ENCODE results near the gene CARD19. TPM values are rescaled to one million over a fixed set of nuclear protein-coding genes. Genes with fewer than 3 reads are reported as not detected.
A peak's percentile ranks its signal among the peaks of the same experiment; 100 is the strongest.

The CARD19 gene, protein sequence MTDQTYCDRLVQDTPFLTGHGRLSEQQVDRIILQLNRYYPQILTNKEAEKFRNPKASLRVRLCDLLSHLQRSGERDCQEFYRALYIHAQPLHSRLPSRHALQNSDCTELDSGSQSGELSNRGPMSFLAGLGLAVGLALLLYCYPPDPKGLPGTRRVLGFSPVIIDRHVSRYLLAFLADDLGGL
- 41.6 TPM for total RNA-seq

DNA sequence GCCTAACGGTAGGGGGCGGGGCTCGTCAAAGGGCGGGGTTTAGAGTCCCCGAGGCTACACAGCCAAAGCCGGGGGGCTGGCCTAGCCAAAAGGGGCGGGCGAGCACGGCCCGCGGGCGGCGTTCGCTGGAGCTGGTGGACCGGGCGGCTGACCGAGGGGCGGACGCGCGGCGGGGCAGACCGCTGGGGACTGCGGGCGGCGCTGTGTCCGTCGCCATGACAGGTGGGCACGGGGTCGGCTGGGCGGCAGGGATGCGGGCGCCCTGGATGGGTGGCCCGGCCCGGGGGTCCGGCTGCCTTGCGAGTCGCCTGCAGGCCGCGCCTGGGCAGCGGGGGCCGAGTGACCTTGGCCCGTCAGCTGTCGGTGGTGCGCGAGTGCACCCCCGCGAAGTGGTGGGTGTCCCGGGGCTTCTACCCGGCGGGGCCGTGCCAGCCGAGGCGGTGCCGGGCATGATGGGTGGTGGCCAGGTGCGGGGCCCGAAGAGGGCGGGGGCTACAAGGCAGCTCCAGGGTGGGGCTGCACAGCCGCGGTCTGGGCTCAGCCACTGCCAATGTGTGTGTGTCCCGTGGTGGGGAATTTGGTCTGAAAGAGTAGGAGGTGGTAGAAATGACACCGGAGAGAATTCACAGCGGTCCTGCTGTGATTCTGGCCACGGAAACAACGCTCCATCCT lies at the start of gene CARD19:
CARD19 (plus strand) TSS at position 87 of the 672 bp plus-strand sequence; CDS start at position 216, 129 bp downstream.
- DNase-seq = peak; percentile 83

GRCh38 chr9:93048566-93049448 lies 47.2 kb upstream of the CARD19 start:
- no peak for DNase-seq

DNA sequence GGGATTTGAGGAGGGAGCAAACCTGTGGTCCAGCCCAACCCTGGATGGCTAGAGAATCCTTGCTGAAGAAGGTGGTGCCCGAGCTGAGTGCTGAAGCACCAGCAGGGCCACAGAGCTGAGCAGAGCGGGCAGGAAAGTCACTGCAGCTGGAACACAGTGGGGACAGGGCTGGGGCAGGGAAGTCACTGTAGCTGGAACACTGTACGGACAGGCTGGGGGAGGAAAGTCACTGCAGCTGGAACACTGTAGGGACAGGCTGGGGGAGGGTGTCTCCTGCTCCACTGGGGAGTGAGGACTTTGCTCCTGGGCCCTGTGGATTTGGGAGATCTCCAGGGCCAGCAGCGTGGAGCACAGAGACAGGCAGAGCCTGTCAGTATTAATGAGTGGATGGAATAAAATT lies 46.5 kb upstream of the CARD19 start:
- DNase-seq = no peak

DNA sequence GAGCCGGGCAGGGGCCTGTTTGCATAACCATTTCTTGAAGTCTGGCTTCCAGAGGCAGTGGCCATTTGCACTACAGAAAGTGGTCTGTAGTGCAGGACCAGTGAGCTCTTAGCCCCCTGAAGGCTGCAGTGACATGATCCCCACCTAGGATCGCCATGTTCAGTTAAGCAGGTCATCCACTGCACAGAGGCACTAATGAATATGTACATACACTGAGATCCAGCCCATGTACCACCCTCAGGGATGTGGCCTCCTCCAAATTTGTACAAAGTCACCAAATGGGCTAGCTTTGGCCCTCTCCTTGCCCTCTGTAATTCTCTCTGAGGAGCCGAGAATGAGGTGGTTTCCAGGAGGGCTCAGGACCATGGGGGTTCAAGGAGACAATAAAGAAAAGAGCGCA lies 45.8 kb upstream of the CARD19 start:
- no peak for DNase-seq

DNA sequence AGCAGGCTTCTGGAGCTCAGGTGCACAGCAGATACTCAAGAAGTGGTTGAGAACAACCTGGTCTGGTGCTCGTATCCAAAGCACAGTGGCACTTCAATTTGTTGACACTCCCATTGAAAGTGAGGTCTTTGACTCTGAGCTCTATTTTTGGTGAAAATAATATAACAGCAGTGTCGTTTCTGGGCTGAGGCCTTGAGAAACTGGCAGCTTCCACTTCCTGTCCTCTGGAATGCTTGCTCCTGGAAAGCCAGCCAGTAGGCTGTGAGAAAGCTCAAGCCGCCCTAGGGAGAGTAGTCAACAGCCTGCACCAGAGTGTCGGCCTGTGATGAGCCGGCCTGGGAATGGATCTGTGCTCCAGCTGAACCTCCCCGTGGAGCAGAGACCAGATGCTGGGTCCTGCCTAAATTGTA lies 44.3 kb upstream of the CARD19 start:
- peak; percentile 74 for DNase-seq

DNA sequence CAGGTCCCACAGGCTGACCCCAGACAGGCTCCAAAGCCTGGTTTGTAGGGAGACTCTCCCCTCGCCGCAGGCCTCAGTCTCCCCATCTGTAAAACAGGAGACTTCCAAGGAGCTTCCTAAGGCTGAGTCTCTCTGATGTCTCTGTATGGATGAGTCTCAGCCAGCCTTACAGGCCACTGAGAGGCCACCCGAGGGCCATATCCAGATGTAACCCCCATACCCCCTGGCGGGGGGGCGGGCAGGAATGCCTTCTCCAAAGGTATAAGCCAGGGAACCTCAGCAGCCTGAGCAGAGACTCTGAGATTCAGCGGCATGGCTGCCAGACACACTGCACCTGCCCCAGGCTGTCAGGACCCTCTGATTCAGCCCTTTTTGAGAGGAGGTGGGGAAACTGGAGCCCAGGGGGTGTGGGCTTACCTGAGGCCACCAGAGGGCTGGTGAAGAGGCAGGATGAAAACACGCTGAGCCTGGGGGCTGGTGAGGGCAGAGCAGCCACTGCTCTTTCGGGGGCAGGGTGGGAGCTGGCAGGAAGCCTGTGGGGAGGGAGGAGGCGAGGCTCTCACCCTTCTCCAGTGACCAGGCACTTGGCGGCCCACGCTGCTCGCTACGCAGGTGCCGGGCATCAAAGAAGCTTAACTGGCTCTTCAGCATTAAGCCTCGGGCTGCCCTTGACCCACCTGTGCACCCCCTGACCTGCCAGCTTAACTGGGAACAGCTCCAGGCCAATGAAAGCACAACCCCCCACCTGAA lies 43.1 kb upstream of the CARD19 start:
- no peak for DNase-seq

- no peak for DNase-seq
Observed at GRCh38 chr9:93053781-93054331, 42.2 kb upstream of the CARD19 start.

DNA sequence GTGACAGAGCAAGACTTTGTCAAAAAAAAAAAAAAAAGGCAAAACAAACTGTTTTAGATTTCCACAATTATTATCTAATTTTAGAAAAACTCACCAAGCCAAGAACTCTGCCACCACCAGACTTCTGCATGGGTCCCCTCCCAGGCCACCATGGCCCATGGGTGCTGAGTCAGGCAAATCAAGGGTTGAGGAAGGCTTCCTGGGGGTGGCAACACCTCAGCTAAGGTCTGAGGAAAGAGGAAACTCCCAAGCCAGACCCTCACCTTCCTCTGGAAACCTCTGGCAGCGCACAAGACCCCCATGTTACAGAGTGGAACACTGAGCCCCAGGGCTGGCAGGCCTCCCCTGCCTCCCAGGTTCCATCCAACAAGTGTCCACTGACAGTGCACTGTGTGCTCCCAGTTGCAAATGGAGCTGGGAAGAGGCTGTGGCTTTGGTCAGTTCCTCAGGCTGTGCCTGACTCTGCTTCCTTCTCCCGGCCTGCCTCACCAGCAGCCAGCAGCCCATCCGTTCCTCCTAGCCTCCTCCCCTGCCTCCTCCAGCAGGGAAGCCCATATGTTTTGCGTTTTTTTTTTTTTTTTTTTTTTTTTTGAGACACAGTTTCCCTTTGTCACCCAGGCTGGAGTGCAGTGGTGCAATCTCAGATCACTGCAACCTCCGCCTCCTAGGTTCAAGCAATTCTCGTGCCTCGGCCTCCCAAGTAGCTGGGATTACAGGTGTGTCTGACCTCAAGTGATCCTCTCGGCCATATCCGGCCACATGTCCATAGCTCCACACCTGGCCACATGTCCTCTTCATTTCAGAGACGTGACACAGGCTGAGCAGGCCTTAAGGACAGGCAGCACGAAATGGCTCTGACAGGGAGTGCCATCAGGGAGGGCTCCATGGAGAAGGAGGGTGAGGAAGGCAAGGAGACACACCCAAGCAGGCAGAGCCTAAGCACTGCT lies 41.0 kb upstream of the CARD19 start:
- no peak for DNase-seq

- no peak for DNase-seq
Observed at GRCh38 chr9:93057042-93057702, 38.8 kb upstream of the CARD19 start.

- DNase-seq = no peak
Observed at GRCh38 chr9:93057703-93058354, 38.2 kb upstream of the CARD19 start.

- peak; percentile 70 for DNase-seq
Observed at GRCh38 chr9:93058355-93059010, 37.5 kb upstream of the CARD19 start, which contains the start of gene SUSD3. TSS of gene SUSD3 (plus strand) at chr9:93058701. CDS start at chr9:93058743, 42 bp downstream.

- no peak for DNase-seq
Observed at GRCh38 chr9:93059011-93059714, 36.9 kb upstream of the CARD19 start.

DNA sequence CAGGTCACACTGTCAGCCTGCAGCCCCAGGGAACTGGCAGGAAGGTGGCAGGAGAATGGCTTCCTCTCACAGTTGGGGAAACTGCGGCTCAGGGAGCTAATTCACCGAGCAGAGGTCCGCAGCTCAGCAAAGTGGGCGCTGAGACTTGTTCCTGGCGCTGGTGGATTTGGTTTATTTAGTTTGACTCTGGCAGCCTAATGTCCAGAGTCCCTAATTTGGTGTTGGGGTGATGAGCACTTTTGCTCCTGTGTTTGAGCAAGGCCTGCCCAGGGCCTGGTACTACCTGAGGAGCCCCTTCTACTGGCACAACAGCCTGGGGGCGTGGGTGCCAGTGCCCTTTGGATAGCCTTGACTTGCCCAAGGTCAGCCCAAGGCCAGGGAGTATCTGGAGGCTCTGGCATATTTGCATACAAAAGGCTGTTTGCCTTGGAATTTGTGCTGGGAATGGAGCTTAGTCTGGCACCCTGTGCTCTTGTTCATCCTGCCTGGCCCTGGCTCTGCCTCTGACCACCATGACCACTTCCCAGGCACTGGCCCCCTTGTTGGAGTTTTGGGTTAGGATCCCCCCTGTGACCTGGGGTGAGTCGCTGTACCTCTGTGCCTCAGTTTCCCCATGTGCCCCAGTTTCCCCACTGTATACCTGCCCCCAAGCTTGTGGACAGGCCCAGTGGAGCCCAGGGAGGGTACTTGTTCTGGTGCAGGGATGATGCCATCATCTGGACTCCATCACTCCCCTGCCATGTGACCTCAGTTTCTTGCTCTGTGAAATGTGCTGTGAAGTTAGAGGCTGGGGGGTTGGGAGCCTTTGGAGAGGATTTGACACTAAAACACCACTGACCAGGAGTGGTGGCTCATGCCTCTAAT lies 36.1 kb upstream of the CARD19 start:
- DNase-seq = no peak

GRCh38 chr9:93060746-93061259 lies 35.2 kb upstream of the CARD19 start:
- no peak for DNase-seq

DNA sequence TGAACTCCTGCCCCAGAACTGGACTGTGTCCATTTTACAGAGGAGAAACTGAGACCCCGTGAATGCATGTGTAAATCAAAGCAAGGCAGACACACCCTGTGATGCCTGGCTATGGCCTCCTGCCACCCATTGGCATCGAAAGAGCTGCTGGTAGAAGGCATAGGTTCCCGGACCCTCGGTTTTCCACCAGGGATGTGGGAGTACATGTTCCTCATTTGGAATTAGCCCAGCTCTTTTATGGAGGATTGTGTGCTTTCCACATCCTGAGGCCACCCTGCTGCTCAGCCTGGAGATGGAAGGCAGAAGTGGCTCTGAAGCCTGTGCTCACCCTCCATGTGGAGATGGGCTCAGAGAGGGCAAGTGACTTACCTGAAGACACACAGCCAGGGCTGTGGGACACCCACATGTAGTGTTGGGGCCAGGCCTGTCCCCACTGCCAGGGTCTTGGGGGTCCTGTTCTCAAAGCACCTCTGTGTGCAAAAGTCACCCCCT lies 34.7 kb upstream of the CARD19 start:
- no peak for DNase-seq

GRCh38 chr9:93061791-93062763 lies 33.9 kb upstream of the CARD19 start:
- DNase-seq = no peak

All from tongue (tissue), 2 donors.